Activated naive CD4-positive, alpha-beta T cell treated with anti-CD3 and anti-CD28 coated beads for 36 hours (primary cell): ENCODE measurements around the gene ARHGDIG. TPM values are rescaled to one million over a fixed set of nuclear protein-coding genes. Genes with fewer than 3 reads are reported as not detected.
A peak's percentile ranks its signal among the peaks of the same experiment; 100 is the strongest.
"Not testable (repeated sequence)": the region's sequence is repeated elsewhere in the genome, so short reads cannot be mapped to it uniquely, and the experiment has no call there.

Experiments used
- CTCF ChIA-PET: fragments of 350-600 bp; sonication (Branson Sonifier 250); formaldehyde crosslinking; loops from one replicate; lab custom pipeline; 2021; ENCODE audit warnings: antibody characterized with exemption; lab: Charles Lee
- DNase-seq: peaks from one replicate; pipeline ENCODE4 v3.0.0-alpha.2; 2020
- H3K27ac Mint-ChIP-seq: one replicate; pipeline ENCODE4 v1.8.0; 2021; ENCODE audit warnings: mild to moderate bottlenecking, mixed read lengths
- H3K27me3 Mint-ChIP-seq: one replicate; pipeline ENCODE4 v1.8.0; 2021; ENCODE audit warnings: low read depth, mixed read lengths
- H3K36me3 Mint-ChIP-seq: one replicate; pipeline ENCODE4 v1.8.0; 2021; ENCODE audit warnings: low read depth, mixed read lengths
- H3K4me1 Mint-ChIP-seq: one replicate; pipeline ENCODE4 v1.8.0; 2021; ENCODE audit warnings: low read depth, mixed read lengths
- H3K4me3 Mint-ChIP-seq: one replicate; pipeline ENCODE4 v1.8.0; 2021; ENCODE audit warnings: mild to moderate bottlenecking, moderate library complexity, mixed read lengths
- H3K9me3 Mint-ChIP-seq: one replicate; pipeline ENCODE4 v1.8.0; 2021; ENCODE audit warnings: mixed read lengths
- intact Hi-C: fragments of 100-400 bp; cut with micrococcal nuclease; formaldehyde crosslinking; loops from one replicate; pipeline ENCODE4 v1.15.1; 2023
- total RNA-seq, 2 experiments: library from RNA; stranded (reverse); gene quantifications; one replicate each; pipeline ENCODE4 v1.2.3, GENCODE V29; 2021

Gene ARHGDIG
- total RNA-seq, 2 experiments from 2014 or later: not detected

- intact Hi-C loops: no loop called here
- H3K27me3 Mint-ChIP-seq: no peaks in the 10 kb centered on the region
- no peaks in the 10 kb centered on the region for H3K9me3 Mint-ChIP-seq
- H3K4me3 Mint-ChIP-seq: no peak overlapping the region
- DNase-seq: no peak
- peaks cover 3% of the 10 kb centered on the region for H3K36me3 Mint-ChIP-seq
- CTCF ChIA-PET: no interaction called here
- H3K27ac Mint-ChIP-seq: no peak overlapping the region
- H3K4me1 Mint-ChIP-seq: no peaks in the 10 kb centered on the region
These were observed 15.3 kb upstream of the ARHGDIG start for GRCh38 chr16:265002-265529.

- Mint-ChIP-seq H3K9me3 (no peaks in the 10 kb centered on the region), H3K4me3 (no peak overlapping the region), H3K27ac (no peak overlapping the region), H3K4me1 (no peaks in the 10 kb centered on the region), H3K27me3 (no peaks in the 10 kb centered on the region), H3K36me3 (peaks cover 2% of the 10 kb centered on the region)
- CTCF ChIA-PET: no interaction called here
- intact Hi-C loops: no loop called here
- DNase-seq: no peak
These were observed 14.7 kb upstream of the ARHGDIG start for GRCh38 chr16:265711-266110.

- Mint-ChIP-seq H3K36me3 (peaks cover 2% of the 10 kb centered on the region), H3K4me1 (no peaks in the 10 kb centered on the region), H3K4me3 (no peak overlapping the region), H3K27me3 (no peaks in the 10 kb centered on the region), H3K9me3 (no peaks in the 10 kb centered on the region), H3K27ac (no peak overlapping the region)
- DNase-seq: no peak
- CTCF ChIA-PET: no interaction called here
- intact Hi-C loops: no loop called here
These were observed 13.9 kb upstream of the ARHGDIG start for GRCh38 chr16:266258-267164.

- H3K27me3 Mint-ChIP-seq, DNase-seq, H3K4me3 Mint-ChIP-seq, H3K36me3 Mint-ChIP-seq, H3K27ac Mint-ChIP-seq, H3K9me3 Mint-ChIP-seq, CTCF ChIA-PET, H3K4me1 Mint-ChIP-seq, intact Hi-C loops: not testable (repeated sequence)
These were observed 12.8 kb upstream of the ARHGDIG start for GRCh38 chr16:267562-267961.

- no peaks in the 10 kb centered on the region for H3K4me1 Mint-ChIP-seq
- peaks cover 1% of the 10 kb centered on the region for H3K36me3 Mint-ChIP-seq
- no peak for DNase-seq
- intact Hi-C loops: no loop called here
- no peaks in the 10 kb centered on the region for H3K9me3 Mint-ChIP-seq
- no peaks in the 10 kb centered on the region for H3K27me3 Mint-ChIP-seq
- no peak overlapping the region for H3K27ac Mint-ChIP-seq
- no peak overlapping the region for H3K4me3 Mint-ChIP-seq
- CTCF ChIA-PET: interaction anchor here (0.5 kb wide), 1 partner anchor 129 kb away, joined by 3 read pairs; no protein-coding TSS in a partner anchor
These were observed 12.0 kb upstream of the ARHGDIG start for GRCh38 chr16:268141-269053.

GRCh38 chr16:269061-269796, 11.2 kb upstream of the ARHGDIG start:
- Mint-ChIP-seq H3K27ac (no peak overlapping the region), H3K4me3 (no peak overlapping the region), H3K36me3 (no peaks in the 10 kb centered on the region), H3K9me3 (no peaks in the 10 kb centered on the region), H3K4me1 (no peaks in the 10 kb centered on the region), H3K27me3 (no peaks in the 10 kb centered on the region)
- DNase-seq: no peak
- CTCF ChIA-PET: interaction anchor here (0.5 kb wide), 1 partner anchor 130 kb away, joined by 3 read pairs; no protein-coding TSS in a partner anchor
- intact Hi-C loops: no loop called here

- H3K27me3 Mint-ChIP-seq: peaks cover 4% of the 10 kb centered on the region
- peaks cover 4% of the 10 kb centered on the region for H3K4me1 Mint-ChIP-seq
- no peak for DNase-seq
- intact Hi-C loops: no loop called here
- no peak overlapping the region for H3K4me3 Mint-ChIP-seq
- no peaks in the 10 kb centered on the region for H3K36me3 Mint-ChIP-seq
- H3K27ac Mint-ChIP-seq: no peak overlapping the region
- CTCF ChIA-PET: no interaction called here
- H3K9me3 Mint-ChIP-seq: no peaks in the 10 kb centered on the region
These were observed 9.8 kb upstream of the ARHGDIG start for GRCh38 chr16:270381-271255.

GRCh38 chr16:272633-273546, 7.5 kb upstream of the ARHGDIG start:
- CTCF ChIA-PET: no interaction called here
- no peaks in the 10 kb centered on the region for H3K9me3 Mint-ChIP-seq
- intact Hi-C loops: no loop called here
- no peak for DNase-seq
- H3K4me3 Mint-ChIP-seq: no peak overlapping the region
- H3K27ac Mint-ChIP-seq: no peak overlapping the region
- H3K4me1 Mint-ChIP-seq: peaks cover 8% of the 10 kb centered on the region
- peaks cover 16% of the 10 kb centered on the region for H3K27me3 Mint-ChIP-seq
- no peaks in the 10 kb centered on the region for H3K36me3 Mint-ChIP-seq

GRCh38 chr16:273547-274421, 6.6 kb upstream of the ARHGDIG start:
- Mint-ChIP-seq H3K4me1 (peaks cover 8% of the 10 kb centered on the region), H3K36me3 (no peaks in the 10 kb centered on the region), H3K9me3 (no peaks in the 10 kb centered on the region), H3K27ac (no peak overlapping the region), H3K4me3 (no peak overlapping the region), H3K27me3 (peaks cover 16% of the 10 kb centered on the region)
- no peak for DNase-seq
- CTCF ChIA-PET: no interaction called here
- intact Hi-C loops: no loop called here

GRCh38 chr16:275041-275641, 5.2 kb upstream of the ARHGDIG start:
- H3K36me3 Mint-ChIP-seq: no peaks in the 10 kb centered on the region
- no peaks in the 10 kb centered on the region for H3K9me3 Mint-ChIP-seq
- H3K27ac Mint-ChIP-seq: no peak overlapping the region
- intact Hi-C loops: no loop called here
- peak overlapping the region; percentile 41 for H3K4me3 Mint-ChIP-seq
- H3K27me3 Mint-ChIP-seq: peaks cover 18% of the 10 kb centered on the region
- CTCF ChIA-PET: no interaction called here
- DNase-seq: peak; percentile 11
- peaks cover 8% of the 10 kb centered on the region for H3K4me1 Mint-ChIP-seq
